22Rv1 (cell line): ENCODE measurements around the gene FOXO1.

Experiments used
- H3K27ac ChIP-seq: fragments of 450-650 bp; 2 replicates; pipeline ENCODE4 v1.5.1; 2017
- ZFX ChIP-seq: fragments of 450-650 bp; IDR thresholded peaks from 2 replicates; pipeline ENCODE4 v1.6.1; 2017; ENCODE audit warnings: antibody characterized with exemption, borderline replicate concordance
- TF ChIP-seq, protein P1 (sequence below): fragments of 450-650 bp; IDR thresholded peaks from 2 replicates; pipeline ENCODE4 v1.5.1; 2017; ENCODE audit warnings: mild to moderate bottlenecking

The FOXO1 gene

DNA sequence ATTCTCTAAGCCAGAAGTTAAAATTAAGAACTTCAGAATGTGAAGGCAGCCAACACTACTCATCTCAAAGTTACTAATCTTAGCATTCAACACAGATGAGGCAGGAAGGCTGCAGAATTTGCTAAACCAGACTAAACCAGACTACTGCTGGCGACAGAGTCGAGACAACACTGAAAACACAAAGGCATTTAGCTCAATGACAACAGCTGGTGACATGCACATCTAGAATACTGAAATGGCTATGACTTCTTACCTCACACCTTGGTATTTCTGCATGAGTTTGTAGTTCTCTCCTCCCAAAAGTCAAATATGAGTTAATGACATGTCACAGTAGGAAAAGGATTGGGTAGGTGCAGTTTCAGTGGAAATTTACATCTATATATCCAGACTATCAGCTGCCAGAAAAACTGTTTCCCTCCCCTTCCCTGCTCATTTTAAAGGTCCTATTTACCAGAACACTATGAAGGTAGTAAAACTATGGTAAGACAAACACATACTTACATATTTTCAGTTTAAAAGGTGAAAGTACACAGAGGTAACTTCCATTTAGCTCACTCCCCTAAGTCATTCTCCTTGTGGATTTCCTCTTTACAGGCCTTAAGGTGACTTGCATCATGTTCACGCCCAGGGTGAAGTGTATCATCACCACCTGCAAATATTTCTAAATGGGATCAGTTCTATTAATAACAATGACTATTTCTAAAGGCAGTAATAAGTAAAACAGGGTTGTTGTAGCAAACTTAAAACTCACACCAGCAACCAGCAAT lies 21.4 kb downstream of the FOXO1 start:
- no peak for TF ChIP-seq ZFX
- TF ChIP-seq, protein P1, sequence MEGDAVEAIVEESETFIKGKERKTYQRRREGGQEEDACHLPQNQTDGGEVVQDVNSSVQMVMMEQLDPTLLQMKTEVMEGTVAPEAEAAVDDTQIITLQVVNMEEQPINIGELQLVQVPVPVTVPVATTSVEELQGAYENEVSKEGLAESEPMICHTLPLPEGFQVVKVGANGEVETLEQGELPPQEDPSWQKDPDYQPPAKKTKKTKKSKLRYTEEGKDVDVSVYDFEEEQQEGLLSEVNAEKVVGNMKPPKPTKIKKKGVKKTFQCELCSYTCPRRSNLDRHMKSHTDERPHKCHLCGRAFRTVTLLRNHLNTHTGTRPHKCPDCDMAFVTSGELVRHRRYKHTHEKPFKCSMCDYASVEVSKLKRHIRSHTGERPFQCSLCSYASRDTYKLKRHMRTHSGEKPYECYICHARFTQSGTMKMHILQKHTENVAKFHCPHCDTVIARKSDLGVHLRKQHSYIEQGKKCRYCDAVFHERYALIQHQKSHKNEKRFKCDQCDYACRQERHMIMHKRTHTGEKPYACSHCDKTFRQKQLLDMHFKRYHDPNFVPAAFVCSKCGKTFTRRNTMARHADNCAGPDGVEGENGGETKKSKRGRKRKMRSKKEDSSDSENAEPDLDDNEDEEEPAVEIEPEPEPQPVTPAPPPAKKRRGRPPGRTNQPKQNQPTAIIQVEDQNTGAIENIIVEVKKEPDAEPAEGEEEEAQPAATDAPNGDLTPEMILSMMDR = no peak
- no peak overlapping the region for H3K27ac ChIP-seq

DNA sequence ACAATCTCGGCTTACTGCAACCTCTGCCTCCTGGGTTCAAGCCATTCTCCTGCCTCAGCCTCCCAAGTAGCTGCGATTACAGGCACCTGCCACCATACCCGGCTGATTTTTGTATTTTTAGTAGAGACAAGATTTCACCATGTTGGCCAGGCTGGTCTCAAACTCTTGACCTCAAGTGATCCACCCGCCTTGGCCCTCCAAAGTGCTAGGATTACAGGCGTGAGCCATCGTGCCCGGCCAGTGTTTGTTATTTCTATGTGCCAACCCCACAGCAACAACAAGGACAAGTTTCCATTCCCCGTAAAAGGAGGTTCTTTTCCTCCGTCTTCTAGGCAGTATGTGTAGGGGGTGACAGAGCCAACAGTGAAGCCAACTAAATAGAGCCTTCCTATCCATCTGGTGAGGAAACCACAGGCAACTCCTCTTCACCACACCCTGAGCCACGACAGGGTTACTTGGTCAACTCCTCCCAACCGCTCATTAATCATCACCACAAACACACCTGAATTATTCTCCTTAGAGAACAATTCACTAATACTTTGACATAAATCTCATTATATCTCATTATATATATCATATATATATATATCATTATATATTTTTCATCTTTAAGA lies 25.5 kb downstream of the FOXO1 start:
- no peak overlapping the region for H3K27ac ChIP-seq
- no peak for TF ChIP-seq ZFX
- TF ChIP-seq, protein P1 = no peak

DNA sequence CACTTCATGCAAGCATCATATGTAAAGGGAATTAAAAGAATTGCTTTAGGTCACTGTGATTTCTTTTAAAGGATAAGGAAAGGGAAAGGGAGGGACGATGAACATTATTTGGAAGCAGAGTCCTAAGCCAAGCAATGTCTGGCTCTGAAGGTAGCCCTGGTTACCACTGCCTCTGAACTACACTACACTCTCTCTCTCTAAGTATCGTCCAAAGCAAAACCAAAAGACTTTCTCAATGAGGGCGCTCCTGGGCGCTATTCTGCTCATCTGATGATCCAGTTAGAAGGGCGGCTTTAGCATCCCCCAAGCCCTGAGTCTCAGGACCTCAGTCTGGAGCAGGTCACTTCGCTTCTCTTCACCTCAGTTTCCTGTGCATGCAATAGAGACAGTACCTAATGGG lies 26.2 kb downstream of the FOXO1 start:
- TF ChIP-seq, protein P1 = no peak
- TF ChIP-seq ZFX = no peak
- no peak overlapping the region for H3K27ac ChIP-seq

DNA sequence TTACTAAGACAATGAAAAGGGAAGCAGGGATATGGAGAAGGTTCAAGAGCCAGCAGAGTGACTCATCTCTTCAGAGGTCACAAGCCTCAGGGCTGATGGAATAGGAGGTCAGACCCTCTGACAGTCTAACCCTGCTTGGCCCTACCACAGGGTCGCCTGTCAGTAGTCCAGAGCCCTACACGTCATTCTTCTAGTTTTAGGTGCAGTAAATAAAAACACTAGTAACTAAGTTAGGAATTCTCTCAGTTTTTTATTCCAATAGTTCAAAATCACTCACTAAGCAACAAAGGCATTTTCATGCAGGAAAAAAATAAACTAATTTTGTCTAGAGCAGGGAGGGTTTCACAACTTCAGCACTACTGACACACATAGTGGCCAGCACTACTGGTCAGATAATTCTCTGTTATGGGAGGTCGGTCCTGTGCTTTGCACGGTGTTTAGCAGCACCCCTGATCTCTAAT lies 27.2 kb downstream of the FOXO1 start:
- no peak overlapping the region for H3K27ac ChIP-seq
- TF ChIP-seq ZFX = no peak
- TF ChIP-seq, protein P1 = no peak

DNA sequence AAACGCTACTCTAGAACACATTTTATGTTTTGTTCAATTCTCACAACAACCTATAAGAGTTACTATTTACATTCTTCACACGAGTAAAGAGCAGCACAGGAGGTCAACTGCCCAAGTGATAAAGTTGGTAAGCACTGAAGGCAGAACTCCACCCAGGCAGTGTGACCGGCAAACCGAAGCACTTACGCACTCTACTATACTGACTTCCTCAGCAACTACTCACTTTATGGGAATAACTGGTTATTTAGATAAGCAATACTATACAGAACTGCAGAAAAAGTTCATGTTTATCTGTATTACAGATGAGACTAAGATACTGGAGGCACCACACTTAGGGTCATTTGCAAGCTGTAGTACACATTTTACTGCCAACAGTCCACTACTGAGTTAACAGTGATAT lies 28.8 kb downstream of the FOXO1 start:
- TF ChIP-seq, protein P1 = no peak
- TF ChIP-seq ZFX = no peak
- no peak overlapping the region for H3K27ac ChIP-seq

DNA sequence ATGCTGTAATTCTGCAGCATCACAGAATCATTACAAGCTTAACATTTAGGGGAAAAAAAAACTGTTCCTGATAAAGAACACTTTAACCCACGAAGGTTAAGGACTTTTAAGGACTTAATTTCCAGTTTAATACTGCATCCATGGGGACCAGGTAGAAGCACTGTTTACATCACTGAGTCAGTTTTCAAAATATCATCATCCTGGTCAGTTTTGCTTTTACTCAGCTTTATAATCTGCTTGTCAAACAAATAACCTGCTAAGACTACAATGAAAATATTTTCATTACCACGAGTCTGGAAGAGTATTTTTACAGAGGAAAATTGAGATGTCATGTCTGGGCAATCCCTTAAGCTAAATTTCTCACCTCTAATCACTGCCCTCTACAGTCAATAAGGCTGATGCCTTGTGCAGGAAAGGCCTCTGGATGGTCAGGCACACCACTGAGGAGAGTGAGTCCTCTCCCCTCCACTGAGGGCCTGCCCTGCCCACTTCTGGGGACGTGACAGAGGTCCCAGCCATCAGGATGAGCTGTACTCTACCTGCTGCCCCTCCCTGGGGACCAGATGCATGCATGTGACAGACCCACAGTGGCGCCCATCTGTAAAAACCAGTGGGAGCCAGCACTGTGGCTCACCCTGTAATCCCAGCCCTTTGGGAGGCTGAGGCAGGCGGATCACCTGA lies 31.0 kb downstream of the FOXO1 start:
- H3K27ac ChIP-seq = no peak overlapping the region
- no peak for TF ChIP-seq ZFX
- TF ChIP-seq, protein P1 = no peak

DNA sequence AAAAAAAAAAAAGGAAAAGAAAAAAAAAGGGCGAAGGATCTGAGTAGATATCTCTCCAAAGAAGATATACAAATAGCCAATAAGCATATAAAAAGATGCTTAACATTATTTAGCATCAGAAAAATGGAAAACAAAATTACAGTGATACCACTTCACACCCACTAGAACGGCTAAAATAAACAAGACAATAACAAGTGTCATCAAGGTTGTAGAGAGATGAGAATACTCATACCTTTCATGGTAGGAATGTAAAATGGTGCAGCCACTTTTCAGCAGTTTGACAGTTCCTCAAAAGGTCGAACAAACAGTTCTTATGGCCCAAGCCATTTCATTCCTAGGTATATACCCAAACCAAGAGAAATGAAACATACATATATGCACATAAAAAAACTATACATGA lies 33.5 kb downstream of the FOXO1 start:
- TF ChIP-seq, protein P1 = no peak
- no peak for TF ChIP-seq ZFX
- no peak overlapping the region for H3K27ac ChIP-seq
